GM23338 (cell line): ENCODE results near the gene CLGN.

ENCODE experiments used
- CREB1 ChIP-seq: fragments of 250-450 bp; sonication (Bioruptor Pico); IDR thresholded peaks from 2 replicates; pipeline ENCODE4 v1.5.0; 2020; ENCODE audit warnings: low read depth, mild to moderate bottlenecking, moderate library complexity
- EZH2 ChIP-seq: fragments of 200-600 bp; sonication (generic); IDR thresholded peaks from one replicate; pipeline ENCODE4 v1.8.0; 2017; ENCODE audit warnings: antibody characterized with exemption, mild to moderate bottlenecking, low read depth; ENCODE audit not compliant: unreplicated experiment
- EZH2phosphoT487 ChIP-seq: fragments of 200-600 bp; sonication (generic); IDR thresholded peaks from one replicate; pipeline ENCODE4 v1.8.1; 2018; ENCODE audit warnings: antibody characterized with exemption; ENCODE audit not compliant: unreplicated experiment
- JUNB ChIP-seq: IDR thresholded peaks from one replicate; pipeline ENCODE4 v1.6.1; 2016; ENCODE audit warnings: antibody characterized with exemption; ENCODE audit not compliant: unreplicated experiment
- POLR2AphosphoS5 ChIP-seq: IDR thresholded peaks from 2 replicates; pipeline ENCODE4 v1.6.1; 2016; ENCODE audit warnings: antibody characterized with exemption, low read depth
- ZNF114 ChIP-seq: fragments of 250-450 bp; sonication (Bioruptor Pico); IDR thresholded peaks from 2 replicates; pipeline ENCODE4 v1.5.0; 2020; ENCODE audit warnings: mild to moderate bottlenecking, moderate library complexity
- TF ChIP-seq, protein P1 (sequence below), 2 experiments: fragments of 200-600 bp in 1 of 2; sonication (generic) in 1 of 2; conservative IDR thresholded peaks; 2 replicates each; pipeline versions ENCODE4 v1.5.1 to v1.6.1; 2016 to 2017; ENCODE audit warnings: antibody characterized with exemption in 2 of 2, low read depth in 2 of 2, mild to moderate bottlenecking in 2 of 2, moderate library complexity in 1 of 2
- TF ChIP-seq, protein P2 (sequence below): IDR thresholded peaks from one replicate; pipeline ENCODE4 v1.6.1; 2018; ENCODE audit warnings: antibody characterized with exemption; ENCODE audit not compliant: unreplicated experiment

DNA sequence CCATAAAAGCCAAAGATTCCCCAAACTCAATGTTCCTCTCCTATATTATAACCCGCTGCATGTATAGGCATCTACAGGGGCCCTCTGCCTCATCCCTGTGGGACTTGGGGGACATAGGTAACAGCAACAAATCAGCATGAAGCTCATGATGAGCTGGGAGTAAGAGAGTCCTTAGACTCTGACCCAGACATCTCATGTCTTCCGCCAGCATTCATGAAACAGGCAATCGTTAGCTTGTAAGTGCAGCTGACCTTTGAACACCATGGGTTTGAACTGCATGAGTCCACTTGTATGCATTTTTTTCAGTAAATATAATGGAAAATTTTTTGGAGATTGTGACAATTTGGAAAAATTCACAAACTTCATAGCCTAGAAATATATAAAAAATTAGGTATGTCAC, 64.4 kb downstream of the CLGN start:
- TF ChIP-seq CREB1 (CRISPR knock-in tag) (no peak), EZH2 (no peak), EZH2phosphoT487 (no peak), POLR2AphosphoS5 (no peak), JUNB (no peak), ZNF114 (CRISPR knock-in tag) (no peak)
- TF ChIP-seq, protein P1, sequence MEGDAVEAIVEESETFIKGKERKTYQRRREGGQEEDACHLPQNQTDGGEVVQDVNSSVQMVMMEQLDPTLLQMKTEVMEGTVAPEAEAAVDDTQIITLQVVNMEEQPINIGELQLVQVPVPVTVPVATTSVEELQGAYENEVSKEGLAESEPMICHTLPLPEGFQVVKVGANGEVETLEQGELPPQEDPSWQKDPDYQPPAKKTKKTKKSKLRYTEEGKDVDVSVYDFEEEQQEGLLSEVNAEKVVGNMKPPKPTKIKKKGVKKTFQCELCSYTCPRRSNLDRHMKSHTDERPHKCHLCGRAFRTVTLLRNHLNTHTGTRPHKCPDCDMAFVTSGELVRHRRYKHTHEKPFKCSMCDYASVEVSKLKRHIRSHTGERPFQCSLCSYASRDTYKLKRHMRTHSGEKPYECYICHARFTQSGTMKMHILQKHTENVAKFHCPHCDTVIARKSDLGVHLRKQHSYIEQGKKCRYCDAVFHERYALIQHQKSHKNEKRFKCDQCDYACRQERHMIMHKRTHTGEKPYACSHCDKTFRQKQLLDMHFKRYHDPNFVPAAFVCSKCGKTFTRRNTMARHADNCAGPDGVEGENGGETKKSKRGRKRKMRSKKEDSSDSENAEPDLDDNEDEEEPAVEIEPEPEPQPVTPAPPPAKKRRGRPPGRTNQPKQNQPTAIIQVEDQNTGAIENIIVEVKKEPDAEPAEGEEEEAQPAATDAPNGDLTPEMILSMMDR (conservative IDR thresholded peaks at IDR 0.05; ENCODE audit: low read depth in 2 of 2) = no peak
- TF ChIP-seq, protein P2, sequence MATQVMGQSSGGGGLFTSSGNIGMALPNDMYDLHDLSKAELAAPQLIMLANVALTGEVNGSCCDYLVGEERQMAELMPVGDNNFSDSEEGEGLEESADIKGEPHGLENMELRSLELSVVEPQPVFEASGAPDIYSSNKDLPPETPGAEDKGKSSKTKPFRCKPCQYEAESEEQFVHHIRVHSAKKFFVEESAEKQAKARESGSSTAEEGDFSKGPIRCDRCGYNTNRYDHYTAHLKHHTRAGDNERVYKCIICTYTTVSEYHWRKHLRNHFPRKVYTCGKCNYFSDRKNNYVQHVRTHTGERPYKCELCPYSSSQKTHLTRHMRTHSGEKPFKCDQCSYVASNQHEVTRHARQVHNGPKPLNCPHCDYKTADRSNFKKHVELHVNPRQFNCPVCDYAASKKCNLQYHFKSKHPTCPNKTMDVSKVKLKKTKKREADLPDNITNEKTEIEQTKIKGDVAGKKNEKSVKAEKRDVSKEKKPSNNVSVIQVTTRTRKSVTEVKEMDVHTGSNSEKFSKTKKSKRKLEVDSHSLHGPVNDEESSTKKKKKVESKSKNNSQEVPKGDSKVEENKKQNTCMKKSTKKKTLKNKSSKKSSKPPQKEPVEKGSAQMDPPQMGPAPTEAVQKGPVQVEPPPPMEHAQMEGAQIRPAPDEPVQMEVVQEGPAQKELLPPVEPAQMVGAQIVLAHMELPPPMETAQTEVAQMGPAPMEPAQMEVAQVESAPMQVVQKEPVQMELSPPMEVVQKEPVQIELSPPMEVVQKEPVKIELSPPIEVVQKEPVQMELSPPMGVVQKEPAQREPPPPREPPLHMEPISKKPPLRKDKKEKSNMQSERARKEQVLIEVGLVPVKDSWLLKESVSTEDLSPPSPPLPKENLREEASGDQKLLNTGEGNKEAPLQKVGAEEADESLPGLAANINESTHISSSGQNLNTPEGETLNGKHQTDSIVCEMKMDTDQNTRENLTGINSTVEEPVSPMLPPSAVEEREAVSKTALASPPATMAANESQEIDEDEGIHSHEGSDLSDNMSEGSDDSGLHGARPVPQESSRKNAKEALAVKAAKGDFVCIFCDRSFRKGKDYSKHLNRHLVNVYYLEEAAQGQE = no peak
